NCI-H345 treated with DMSO at 0.1 percent for 48 hours (cell line): ENCODE data around the gene DEPDC1.
"Not testable (repeated sequence)": the region's sequence is repeated elsewhere in the genome, so short reads cannot be mapped to it uniquely, and the experiment has no call there.

Experiments used
- DNase-seq: peaks from one replicate; lab custom pipeline; 2025; ENCODE audit not compliant: unreplicated experiment; lab: John Stamatoyannopoulos, UW

Gene DEPDC1

GRCh38 chr1:68496680-68497357 is at the start of gene DEPDC1:
TSS of gene DEPDC1 (minus strand) at chr1:68497082. CDS start at chr1:68496999, 83 bp downstream.
- DNase-seq: peak; percentile 78

GRCh38 chr1:68544651-68545050 is 47.8 kb upstream of the DEPDC1 start:
- DNase-seq: no peak

- no peak for DNase-seq
Observed at GRCh38 chr1:68542586-68542985, 45.7 kb upstream of the DEPDC1 start.

GRCh38 chr1:68538941-68539340 is 42.1 kb upstream of the DEPDC1 start:
- DNase-seq: no peak

GRCh38 chr1:68528243-68528642 is 31.4 kb upstream of the DEPDC1 start:
- DNase-seq: no peak

- DNase-seq: no peak
Observed at GRCh38 chr1:68525781-68526180, 28.9 kb upstream of the DEPDC1 start.

GRCh38 chr1:68521286-68521685 is 24.4 kb upstream of the DEPDC1 start:
- DNase-seq: no peak

- no peak for DNase-seq
Observed at GRCh38 chr1:68516066-68516465, 19.2 kb upstream of the DEPDC1 start.

GRCh38 chr1:68511254-68511653 is 14.4 kb upstream of the DEPDC1 start:
- DNase-seq: no peak

- DNase-seq: no peak
Observed at GRCh38 chr1:68506386-68506785, 9.5 kb upstream of the DEPDC1 start.

GRCh38 chr1:68503085-68503484 is 6.2 kb upstream of the DEPDC1 start:
- no peak for DNase-seq

GRCh38 chr1:68497358-68497698 is 446 bp upstream of the DEPDC1 start:
- DNase-seq: no peak

- DNase-seq: no peak
Observed at GRCh38 chr1:68495968-68496679, 758 bp downstream of the DEPDC1 start.

- DNase-seq: peak; percentile 25
Observed at GRCh38 chr1:68495532-68495931, 1.4 kb downstream of the DEPDC1 start.

- no peak for DNase-seq
Observed at GRCh38 chr1:68493193-68493592, 3.7 kb downstream of the DEPDC1 start.

- DNase-seq: not testable (repeated sequence)
Observed at GRCh38 chr1:68492255-68492654, 4.6 kb downstream of the DEPDC1 start.

GRCh38 chr1:68490046-68490651 is 6.7 kb downstream of the DEPDC1 start:
- DNase-seq: no peak

- DNase-seq: no peak
Observed at GRCh38 chr1:68485431-68486022, 11.4 kb downstream of the DEPDC1 start.

GRCh38 chr1:68484618-68485017 is 12.3 kb downstream of the DEPDC1 start:
- no peak for DNase-seq

- DNase-seq: no peak
Observed at GRCh38 chr1:68481041-68481440, 15.8 kb downstream of the DEPDC1 start.

- no peak for DNase-seq
Observed at GRCh38 chr1:68479501-68479900, 17.4 kb downstream of the DEPDC1 start.

GRCh38 chr1:68478662-68479061 is 18.2 kb downstream of the DEPDC1 start:
- DNase-seq: no peak
